ENCODE measurements around the gene CAPN8.

The CAPN8 gene

GRCh38 chr1:223649222-223649621 is 16.3 kb downstream of the CAPN8 start:
- DNase-seq (ENCODE audit: extremely low read depth, low read depth) = no peak
- TF ChIP-seq CTCF (IDR thresholded peaks at IDR 0.05; ENCODE audit: low read depth, low read length, missing control alignments) = no peak
- H3K4me3 ChIP-seq (replicated peaks; ENCODE audit: low read depth, low read length) = no peak overlapping the region

- no peak overlapping the region for H3K4me3 ChIP-seq (replicated peaks; ENCODE audit: low read depth, low read length)
- no peak for DNase-seq (ENCODE audit: extremely low read depth, low read depth)
- no peak for TF ChIP-seq CTCF (IDR thresholded peaks at IDR 0.05; ENCODE audit: low read depth, low read length, missing control alignments)
Observed at GRCh38 chr1:223647249-223647648, 18.3 kb downstream of the CAPN8 start.

GRCh38 chr1:223645903-223646302 is 19.6 kb downstream of the CAPN8 start:
- DNase-seq (ENCODE audit: extremely low read depth, low read depth) = no peak
- TF ChIP-seq CTCF (IDR thresholded peaks at IDR 0.05; ENCODE audit: low read depth, low read length, missing control alignments) = no peak
- no peak overlapping the region for H3K4me3 ChIP-seq (replicated peaks; ENCODE audit: low read depth, low read length)

- no peak for DNase-seq (ENCODE audit: extremely low read depth, low read depth)
- no peak for TF ChIP-seq CTCF (IDR thresholded peaks at IDR 0.05; ENCODE audit: low read depth, low read length, missing control alignments)
- H3K4me3 ChIP-seq (replicated peaks; ENCODE audit: low read depth, low read length) = no peak overlapping the region
Observed at GRCh38 chr1:223642237-223642636, 23.3 kb downstream of the CAPN8 start.

GRCh38 chr1:223641523-223642039 is 23.9 kb downstream of the CAPN8 start:
- H3K4me3 ChIP-seq (replicated peaks; ENCODE audit: low read depth, low read length) = no peak overlapping the region
- no peak for DNase-seq (ENCODE audit: extremely low read depth, low read depth)
- no peak for TF ChIP-seq CTCF (IDR thresholded peaks at IDR 0.05; ENCODE audit: low read depth, low read length, missing control alignments)

- H3K4me3 ChIP-seq (replicated peaks; ENCODE audit: low read depth, low read length) = no peak overlapping the region
- DNase-seq (ENCODE audit: extremely low read depth, low read depth) = no peak
- no peak for TF ChIP-seq CTCF (IDR thresholded peaks at IDR 0.05; ENCODE audit: low read depth, low read length, missing control alignments)
Observed at GRCh38 chr1:223639331-223639749, 26.2 kb downstream of the CAPN8 start.

GRCh38 chr1:223635236-223635635 is 30.3 kb downstream of the CAPN8 start:
- DNase-seq (ENCODE audit: extremely low read depth, low read depth) = no peak
- no peak overlapping the region for H3K4me3 ChIP-seq (replicated peaks; ENCODE audit: low read depth, low read length)
- TF ChIP-seq CTCF (IDR thresholded peaks at IDR 0.05; ENCODE audit: low read depth, low read length, missing control alignments) = no peak
